Naive B cell (primary cell): Measurements from ENCODE around the gene NSUN4. TPM values are rescaled to one million over a fixed set of nuclear protein-coding genes. Genes with fewer than 3 reads are reported as not detected.

Experiments used
- ATAC-seq, 2 donors: fragments of 150-1000 bp; cut with Tn5 transposase; 2 replicates each; pipeline ENCODE4 v1.10.0; 2021; ENCODE audit warnings: low read depth in 2 of 2, mild to moderate bottlenecking in 2 of 2, moderate library complexity in 2 of 2
- DNase-seq: peaks from one replicate; pipeline ENCODE4 v3.0.0; 2022
- H3K27ac Mint-ChIP-seq, 6 donors: one replicate each; pipeline ENCODE4 v1.8.0; 2020 to 2022; ENCODE audit warnings: mild to moderate bottlenecking in 6 of 6, mixed read lengths in 6 of 6, moderate library complexity in 5 of 6, inconsistent platforms in 2 of 6
- H3K27me3 Mint-ChIP-seq, 3 donors: one replicate each; pipeline ENCODE4 v1.8.0; 2021 to 2022; ENCODE audit warnings: mixed read lengths in 3 of 3, mild to moderate bottlenecking in 1 of 3
- H3K36me3 Mint-ChIP-seq, 2 donors: one replicate each; pipeline ENCODE4 v1.8.0; 2020 to 2022; ENCODE audit warnings: mixed read lengths in 2 of 2, inconsistent platforms in 1 of 2, mild to moderate bottlenecking in 1 of 2
- H3K4me1 Mint-ChIP-seq, 3 donors: one replicate each; pipeline ENCODE4 v1.8.0; 2020 to 2022; ENCODE audit warnings: mixed read lengths in 3 of 3, inconsistent platforms in 1 of 3, mild to moderate bottlenecking in 1 of 3, moderate library complexity in 1 of 3
- H3K4me3 Mint-ChIP-seq, 8 donors: one replicate each; pipeline ENCODE4 v1.8.0; 2020 to 2022; ENCODE audit warnings: mild to moderate bottlenecking in 8 of 8, mixed read lengths in 8 of 8, moderate library complexity in 8 of 8, inconsistent platforms in 2 of 8
- H3K9me3 Mint-ChIP-seq, 7 donors: one replicate each; pipeline ENCODE4 v1.8.0; 2020 to 2022; ENCODE audit warnings: mixed read lengths in 7 of 7, mild to moderate bottlenecking in 5 of 7, inconsistent platforms in 2 of 7, moderate library complexity in 1 of 7
- polyA plus RNA-seq, 6 donors: library from polyadenylated mRNA; unstranded; fragments of 300-500 nt; fragmentation: Illumina TruSeq; gene quantifications; one replicate each; pipeline ENCODE4 v1.2.3, GENCODE V29; 2021; ENCODE audit warnings: low read depth in 6 of 6

NSUN4 gene
- polyA plus RNA-seq, 6 donors from 2014 or later, result 20.4 to 32.2 (median 23.6) TPM

- Mint-ChIP-seq H3K4me3 (peak overlapping the region; percentile 32 to 85 (median 69)), H3K4me1 (peaks cover 9 to 16% (median 15%) of the 10 kb centered on the region in 3 donors), H3K36me3 (peaks cover 14 to 24% of the 10 kb centered on the region in 2 donors), H3K9me3 (peaks cover 10 to 21% (median 13%) of the 10 kb centered on the region in 7 donors), H3K27me3 (peaks cover 28 to 48% (median 48%) of the 10 kb centered on the region in 3 donors), H3K27ac (peak overlapping the region in 1 of 6 donors; percentile 24)
- no peak for DNase-seq
- ATAC-seq, result no peak
These were observed 54.4 kb downstream of the NSUN4 start for GRCh38 chr1:46394872-46395465.

GRCh38 chr1:46396441-46397398, 56.1 kb downstream of the NSUN4 start:
- ATAC-seq, result no peak
- peaks cover 28 to 48% (median 48%) of the 10 kb centered on the region in 3 donors for H3K27me3 Mint-ChIP-seq
- H3K27ac Mint-ChIP-seq, result no peak overlapping the region

GRCh38 chr1:46399307-46399706, 58.7 kb downstream of the NSUN4 start:
- ATAC-seq (no peak), DNase-seq (no peak)
- H3K36me3 Mint-ChIP-seq, result peaks cover 0 to 6% of the 10 kb centered on the region in 2 donors
- H3K27me3 Mint-ChIP-seq, result peaks cover 24 to 29% (median 26%) of the 10 kb centered on the region in 3 donors
- no peak overlapping the region for H3K4me3 Mint-ChIP-seq
- peaks cover 10 to 11% (median 11%) of the 10 kb centered on the region in 3 donors for H3K4me1 Mint-ChIP-seq
- H3K27ac Mint-ChIP-seq, result peak overlapping the region in 1 of 6 donors; percentile 50
- no peaks in the 10 kb centered on the region for H3K9me3 Mint-ChIP-seq

More at GRCh38 chr1:46396441-46397398, 56.1 kb downstream of the NSUN4 start:
- H3K36me3 Mint-ChIP-seq, result peaks cover 14 to 24% of the 10 kb centered on the region in 2 donors
- no peak for DNase-seq
- H3K4me1 Mint-ChIP-seq, result peaks cover 14 to 16% (median 15%) of the 10 kb centered on the region in 3 donors
- H3K9me3 Mint-ChIP-seq, result peaks cover 10 to 21% (median 13%) of the 10 kb centered on the region in 7 donors
- no peak overlapping the region for H3K4me3 Mint-ChIP-seq

GRCh38 chr1:46400421-46400820, 59.8 kb downstream of the NSUN4 start:
- DNase-seq (no peak), ATAC-seq (no peak)
- peaks cover 0 to 1% of the 10 kb centered on the region in 2 donors for H3K36me3 Mint-ChIP-seq
- H3K27ac Mint-ChIP-seq, result peak overlapping the region in 1 of 6 donors; percentile 62
- H3K4me3 Mint-ChIP-seq, result no peak overlapping the region
- H3K9me3 Mint-ChIP-seq, result no peaks in the 10 kb centered on the region
- peaks cover under 1 to 6% (median 2%) of the 10 kb centered on the region in 3 donors for H3K4me1 Mint-ChIP-seq
- peaks cover 16 to 19% (median 17%) of the 10 kb centered on the region in 3 donors for H3K27me3 Mint-ChIP-seq

GRCh38 chr1:46401154-46401913, 60.7 kb downstream of the NSUN4 start:
- H3K4me1 Mint-ChIP-seq, result peaks cover 0 to 6% (median 0%) of the 10 kb centered on the region in 3 donors
- no peaks in the 10 kb centered on the region for H3K9me3 Mint-ChIP-seq

GRCh38 chr1:46401964-46402626, 61.5 kb downstream of the NSUN4 start:
- no peaks in the 10 kb centered on the region for H3K36me3 Mint-ChIP-seq
- H3K9me3 Mint-ChIP-seq, result no peaks in the 10 kb centered on the region
- DNase-seq (no peak), ATAC-seq (no peak)
- peaks cover 0 to 6% (median 0%) of the 10 kb centered on the region in 3 donors for H3K4me1 Mint-ChIP-seq
- no peak overlapping the region for H3K4me3 Mint-ChIP-seq
- H3K27me3 Mint-ChIP-seq, result peaks cover 6 to 9% (median 9%) of the 10 kb centered on the region in 3 donors
- H3K27ac Mint-ChIP-seq, result no peak overlapping the region

More at GRCh38 chr1:46401154-46401913, 60.7 kb downstream of the NSUN4 start:
- no peak for ATAC-seq
- DNase-seq, result no peak
- no peak overlapping the region for H3K27ac Mint-ChIP-seq
- no peaks in the 10 kb centered on the region for H3K36me3 Mint-ChIP-seq
- peaks cover 7 to 10% (median 9%) of the 10 kb centered on the region in 3 donors for H3K27me3 Mint-ChIP-seq
- no peak overlapping the region for H3K4me3 Mint-ChIP-seq

GRCh38 chr1:46403916-46404315, 63.3 kb downstream of the NSUN4 start:
- no peak for ATAC-seq
- Mint-ChIP-seq H3K4me1 (peaks cover 0 to 6% (median 0%) of the 10 kb centered on the region in 3 donors), H3K9me3 (no peaks in the 10 kb centered on the region), H3K36me3 (no peaks in the 10 kb centered on the region), H3K27me3 (peaks cover 3 to 7% (median 5%) of the 10 kb centered on the region in 3 donors), H3K4me3 (no peak overlapping the region), H3K27ac (no peak overlapping the region)
- no peak for DNase-seq

GRCh38 chr1:46404482-46405196, 64.0 kb downstream of the NSUN4 start:
- Mint-ChIP-seq H3K4me1 (peaks cover 0 to 6% (median 0%) of the 10 kb centered on the region in 3 donors), H3K4me3 (no peak overlapping the region), H3K27ac (no peak overlapping the region), H3K36me3 (no peaks in the 10 kb centered on the region), H3K9me3 (no peaks in the 10 kb centered on the region), H3K27me3 (no peaks in the 10 kb centered on the region)
- ATAC-seq (no peak), DNase-seq (no peak)

GRCh38 chr1:46405197-46405555, 64.6 kb downstream of the NSUN4 start:
- Mint-ChIP-seq H3K36me3 (no peaks in the 10 kb centered on the region), H3K27me3 (no peaks in the 10 kb centered on the region), H3K9me3 (no peaks in the 10 kb centered on the region), H3K27ac (no peak overlapping the region), H3K4me3 (no peak overlapping the region), H3K4me1 (peaks cover 0 to 5% (median 0%) of the 10 kb centered on the region in 3 donors)
- ATAC-seq, result no peak
- DNase-seq, result no peak

GRCh38 chr1:46405724-46406123, 65.1 kb downstream of the NSUN4 start:
- H3K4me1 Mint-ChIP-seq, result no peaks in the 10 kb centered on the region
- no peak overlapping the region for H3K27ac Mint-ChIP-seq
- no peaks in the 10 kb centered on the region for H3K36me3 Mint-ChIP-seq
- H3K9me3 Mint-ChIP-seq, result no peaks in the 10 kb centered on the region
- ATAC-seq, result no peak
- no peak overlapping the region for H3K4me3 Mint-ChIP-seq
- H3K27me3 Mint-ChIP-seq, result no peaks in the 10 kb centered on the region
- no peak for DNase-seq

- no peak overlapping the region for H3K27ac Mint-ChIP-seq
- no peaks in the 10 kb centered on the region for H3K9me3 Mint-ChIP-seq
- no peak for ATAC-seq
- no peaks in the 10 kb centered on the region for H3K4me1 Mint-ChIP-seq
- no peak overlapping the region for H3K4me3 Mint-ChIP-seq
- H3K27me3 Mint-ChIP-seq, result no peaks in the 10 kb centered on the region
- no peaks in the 10 kb centered on the region for H3K36me3 Mint-ChIP-seq
- no peak for DNase-seq
These were observed 66.4 kb downstream of the NSUN4 start for GRCh38 chr1:46406881-46407608.

GRCh38 chr1:46407636-46408035, 67.0 kb downstream of the NSUN4 start:
- no peak for DNase-seq
- H3K27ac Mint-ChIP-seq, result no peak overlapping the region
- H3K4me3 Mint-ChIP-seq, result no peak overlapping the region
- H3K36me3 Mint-ChIP-seq, result no peaks in the 10 kb centered on the region
- no peak for ATAC-seq
- H3K9me3 Mint-ChIP-seq, result no peaks in the 10 kb centered on the region
- H3K27me3 Mint-ChIP-seq, result no peaks in the 10 kb centered on the region
- H3K4me1 Mint-ChIP-seq, result no peaks in the 10 kb centered on the region
